Measurements from ENCODE around the gene CDKL5. TPM values are rescaled to one million over a fixed set of nuclear protein-coding genes. Genes with fewer than 3 reads are reported as not detected.
"Not testable (repeated sequence)": the region's sequence is repeated elsewhere in the genome, so short reads cannot be mapped to it uniquely, and the experiment has no call there.

The CDKL5 gene
- total RNA-seq, 3 donors from 2014 or later = 5.3 to 14.3 (median 6.9) TPM

- Histone ChIP-seq H3K27ac (no peak overlapping the region), H3K36me3 (no peaks in the 10 kb centered on the region), H3K9me3 (no peaks in the 10 kb centered on the region), H3K4me1 (no peaks in the 10 kb centered on the region), H3K27me3 (peaks cover 0 to 37% of the 10 kb centered on the region in 2 donors), H3K4me3 (no peak overlapping the region)
- DNase-seq (ENCODE audit: low spot score in 2 of 2) = no peak
- TF ChIP-seq CTCF (IDR thresholded peaks at IDR 0.05) (no peak), POLR2AphosphoS5 (IDR thresholded peaks at IDR 0.05) (no peak), POLR2A (IDR thresholded peaks at IDR 0.05) (no peak)
- intact Hi-C loops (cut with DNase I; ENCODE audit: low total_unique reads) = no loop called here
Observed at GRCh38 chrX:18422886-18423285, 2.5 kb upstream of the CDKL5 start.

- H3K9me3 ChIP-seq = no peaks in the 10 kb centered on the region
- H3K4me3 ChIP-seq = peak overlapping the region; percentile 69 to 82 (median 78)
- TF ChIP-seq POLR2AphosphoS5 (IDR thresholded peaks at IDR 0.05) (no peak), CTCF (IDR thresholded peaks at IDR 0.05) (no peak), POLR2A (IDR thresholded peaks at IDR 0.05) (no peak)
- H3K36me3 ChIP-seq = no peaks in the 10 kb centered on the region
- intact Hi-C loops (cut with DNase I; ENCODE audit: low total_unique reads) = no loop called here
- no peaks in the 10 kb centered on the region for H3K4me1 ChIP-seq
- no peak for DNase-seq (ENCODE audit: low spot score in 2 of 2)
- peak overlapping the region; percentile 62 to 86 for H3K27ac ChIP-seq
- H3K27me3 ChIP-seq = peaks cover 0 to 44% of the 10 kb centered on the region in 2 donors
Observed at GRCh38 chrX:18424482-18425198, 768 bp upstream of the CDKL5 start.

GRCh38 chrX:18426004-18426320 is 554 bp downstream of the CDKL5 start:
- intact Hi-C loops (cut with DNase I; ENCODE audit: low total_unique reads) = no loop called here
- Histone ChIP-seq H3K9me3 (no peaks in the 10 kb centered on the region), H3K27me3 (peaks cover 0 to 44% of the 10 kb centered on the region in 2 donors), H3K27ac (peak overlapping the region; percentile 79 to 86), H3K4me3 (peak overlapping the region; percentile 69 to 82 (median 78)), H3K4me1 (no peaks in the 10 kb centered on the region), H3K36me3 (no peaks in the 10 kb centered on the region)
- no peak for DNase-seq (ENCODE audit: low spot score in 2 of 2)
- TF ChIP-seq POLR2AphosphoS5 (IDR thresholded peaks at IDR 0.05) (no peak), POLR2A (IDR thresholded peaks at IDR 0.05) (no peak), CTCF (IDR thresholded peaks at IDR 0.05) (no peak)

- peaks cover 0 to 42% of the 10 kb centered on the region in 2 donors for H3K27me3 ChIP-seq
- no peak for DNase-seq (ENCODE audit: low spot score in 2 of 2)
Observed at GRCh38 chrX:18428006-18428405, 2.6 kb downstream of the CDKL5 start.

GRCh38 chrX:18433288-18433687 is 7.9 kb downstream of the CDKL5 start:
- H3K4me1 ChIP-seq; H3K9me3 ChIP-seq; H3K36me3 ChIP-seq; H3K27ac ChIP-seq; H3K4me3 ChIP-seq; DNase-seq (ENCODE audit: low spot score in 2 of 2): not testable (repeated sequence)
- intact Hi-C loops (cut with DNase I; ENCODE audit: low total_unique reads) = loop anchor here (2.0 kb wide), 1 partner anchor 48 kb away; no protein-coding TSS in a partner anchor
- H3K27me3 ChIP-seq = peaks cover 0 to 10% of the 10 kb centered on the region in 2 donors

More at GRCh38 chrX:18428006-18428405, 2.6 kb downstream of the CDKL5 start:
- no peak overlapping the region for H3K4me3 ChIP-seq
- H3K9me3 ChIP-seq = no peaks in the 10 kb centered on the region
- no peak overlapping the region for H3K27ac ChIP-seq
- TF ChIP-seq POLR2A (IDR thresholded peaks at IDR 0.05) (no peak), CTCF (IDR thresholded peaks at IDR 0.05) (no peak), POLR2AphosphoS5 (IDR thresholded peaks at IDR 0.05) (no peak)
- H3K4me1 ChIP-seq = no peaks in the 10 kb centered on the region
- no peaks in the 10 kb centered on the region for H3K36me3 ChIP-seq
- intact Hi-C loops (cut with DNase I; ENCODE audit: low total_unique reads) = no loop called here
